ENCODE results near the gene NOXO1.

Gene NOXO1

DNA sequence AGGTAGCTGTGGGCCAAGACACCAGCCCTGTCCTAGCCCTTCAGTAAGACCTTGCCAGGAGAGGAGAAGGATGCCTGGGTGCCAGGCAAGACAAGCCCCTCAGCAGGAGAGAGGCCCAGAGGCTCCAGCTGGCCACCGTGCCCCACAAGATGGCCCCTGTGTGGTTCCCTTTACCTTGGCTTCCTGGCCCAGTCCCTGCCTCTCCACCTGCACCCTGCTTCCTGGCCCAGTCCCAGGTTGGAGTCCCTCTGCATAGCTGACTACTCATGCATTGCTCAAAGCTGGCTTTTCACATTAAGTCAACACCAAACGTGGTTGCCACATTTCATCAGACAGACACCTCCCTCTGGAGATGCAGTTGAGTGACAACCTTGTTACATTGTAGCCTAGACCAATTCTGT, 12.5 kb upstream of the NOXO1 start:
- no peak for DNase-seq

DNA sequence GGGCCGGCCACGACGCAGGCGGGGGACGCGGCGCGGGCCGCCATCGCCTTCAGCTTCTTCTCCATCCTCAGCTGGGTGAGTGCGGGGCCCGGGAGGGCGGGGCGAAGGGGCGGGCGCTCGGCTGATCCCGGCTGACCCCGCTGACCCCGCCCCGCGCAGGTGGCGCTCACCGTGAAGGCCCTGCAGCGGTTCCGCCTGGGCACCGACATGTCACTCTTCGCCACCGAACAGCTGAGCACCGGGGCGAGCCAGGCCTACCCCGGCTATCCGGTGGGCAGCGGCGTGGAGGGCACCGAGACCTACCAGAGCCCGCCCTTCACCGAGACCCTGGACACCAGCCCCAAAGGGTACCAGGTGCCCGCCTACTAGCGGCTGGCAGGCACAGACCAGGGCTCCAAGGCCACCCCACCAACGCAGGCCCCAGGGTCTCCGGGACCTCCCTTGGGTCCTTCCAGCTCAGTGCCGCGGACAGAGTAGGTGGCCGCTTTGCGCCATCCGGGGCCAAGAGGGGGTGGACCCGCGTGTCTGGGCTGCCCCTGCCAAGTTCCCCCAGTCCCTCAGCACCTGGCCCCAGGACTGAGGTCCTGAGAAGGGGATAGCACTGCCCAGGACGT, 11.5 kb upstream of the NOXO1 start:
- no peak for DNase-seq

DNA sequence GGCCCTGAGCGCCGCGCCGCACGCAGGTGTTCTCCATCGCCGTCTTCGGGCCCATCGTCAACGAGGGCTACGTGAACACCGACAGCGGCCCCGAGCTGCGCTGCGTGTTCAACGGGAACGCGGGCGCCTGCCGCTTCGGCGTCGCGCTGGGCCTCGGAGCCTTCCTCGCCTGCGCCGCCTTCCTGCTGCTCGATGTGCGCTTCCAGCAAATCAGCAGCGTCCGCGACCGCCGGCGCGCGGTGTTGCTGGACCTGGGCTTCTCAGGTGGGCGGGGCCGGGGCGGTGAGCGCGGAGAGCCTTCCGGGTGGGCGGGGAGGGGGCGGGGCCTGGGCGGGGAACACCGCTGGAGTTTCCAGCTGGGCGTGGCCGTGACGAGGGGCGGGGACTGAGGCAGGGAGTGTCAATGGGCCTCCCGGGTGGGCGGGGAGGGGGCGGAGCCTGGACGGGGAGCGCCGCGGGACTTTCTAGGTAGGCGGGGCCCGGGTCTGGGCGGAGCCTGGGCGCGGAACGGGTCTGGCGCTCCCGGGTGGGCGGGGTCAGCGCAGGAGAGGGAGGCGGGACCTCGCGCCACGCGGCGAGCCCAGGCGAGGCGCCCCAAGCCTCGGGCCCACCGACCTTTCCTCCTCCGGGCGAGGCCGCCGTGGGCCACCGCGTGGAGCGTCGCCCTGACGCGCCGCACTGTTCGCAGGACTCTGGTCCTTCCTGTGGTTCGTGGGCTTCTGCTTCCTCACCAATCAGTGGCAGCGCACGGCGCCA, 10.9 kb upstream of the NOXO1 start:
- peak; percentile 99 for DNase-seq

GRCh38 chr16:1991588-1991947, 10.3 kb upstream of the NOXO1 start:
- DNase-seq: no peak

DNA sequence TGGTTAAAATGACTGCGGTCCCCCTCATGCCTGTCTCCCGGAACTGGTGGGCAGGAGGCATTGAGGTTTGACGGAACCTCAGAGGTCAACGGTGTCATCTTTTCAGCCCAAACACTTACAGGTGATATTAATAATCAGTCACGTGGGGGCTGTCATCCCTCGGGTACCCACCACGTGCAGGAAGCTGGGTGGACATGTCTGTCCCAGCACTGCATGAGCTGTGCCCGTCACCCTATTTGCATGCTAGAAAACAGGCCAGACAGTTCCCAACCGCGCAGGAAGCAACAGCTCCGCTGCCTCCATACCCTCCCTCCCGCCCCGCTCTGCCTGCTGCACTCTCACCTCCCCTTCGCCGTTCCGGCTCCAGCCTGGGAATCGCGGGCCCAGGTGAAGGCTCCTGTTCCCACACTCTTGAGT, 9.9 kb upstream of the NOXO1 start:
- DNase-seq: no peak

DNA sequence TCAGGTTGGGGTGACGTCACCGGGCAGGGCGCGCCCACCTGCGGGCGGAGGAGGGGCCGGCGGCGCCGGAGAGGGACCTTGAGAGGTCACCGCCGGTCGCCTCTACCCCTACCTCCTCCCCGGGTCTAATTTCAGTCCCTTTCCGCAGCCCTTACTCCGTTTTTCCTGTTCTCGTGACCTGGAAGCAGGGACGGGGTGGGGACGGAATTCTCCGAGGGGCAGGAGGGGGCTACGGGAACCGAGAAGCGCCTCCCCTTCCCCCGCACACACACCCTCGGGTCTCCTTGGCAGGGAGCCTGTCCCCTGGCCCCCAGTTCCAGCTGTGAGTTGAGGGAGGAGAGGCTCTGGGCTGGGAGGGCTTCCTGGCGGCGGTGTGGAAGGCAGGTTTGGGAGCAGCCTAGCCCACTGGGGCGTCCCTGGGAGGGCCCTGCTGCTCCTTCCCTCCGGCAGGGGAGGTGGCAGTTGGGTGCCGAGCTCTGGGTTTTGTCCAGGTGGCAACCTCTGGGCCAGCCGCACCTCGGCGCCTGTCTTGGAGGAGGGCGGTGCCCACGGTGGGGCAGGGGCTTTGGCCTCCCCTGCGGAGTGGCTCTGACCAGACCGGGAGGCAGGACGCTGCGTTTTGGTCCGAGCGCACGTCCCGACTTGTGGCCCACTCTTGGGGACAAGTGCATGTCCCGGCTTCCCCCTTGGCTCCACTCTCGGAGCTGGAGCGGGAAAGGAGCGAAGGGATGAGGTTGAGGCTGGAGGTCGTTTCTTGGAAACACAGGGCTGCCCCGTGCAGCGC, 9.3 kb upstream of the NOXO1 start:
- DNase-seq: no peak

DNA sequence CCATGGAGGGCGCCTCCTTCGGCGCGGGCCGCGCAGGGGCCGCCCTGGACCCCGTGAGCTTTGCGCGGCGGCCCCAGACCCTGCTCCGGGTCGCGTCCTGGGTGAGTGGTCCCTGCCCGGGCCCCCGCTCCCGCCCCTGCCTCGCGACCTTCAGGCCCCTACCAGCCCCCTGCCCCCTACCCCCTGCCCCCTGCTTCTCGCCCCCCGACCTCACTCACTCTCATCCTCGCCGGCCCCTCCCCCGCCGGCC, 8.8 kb upstream of the NOXO1 start:
- DNase-seq: no peak

DNA sequence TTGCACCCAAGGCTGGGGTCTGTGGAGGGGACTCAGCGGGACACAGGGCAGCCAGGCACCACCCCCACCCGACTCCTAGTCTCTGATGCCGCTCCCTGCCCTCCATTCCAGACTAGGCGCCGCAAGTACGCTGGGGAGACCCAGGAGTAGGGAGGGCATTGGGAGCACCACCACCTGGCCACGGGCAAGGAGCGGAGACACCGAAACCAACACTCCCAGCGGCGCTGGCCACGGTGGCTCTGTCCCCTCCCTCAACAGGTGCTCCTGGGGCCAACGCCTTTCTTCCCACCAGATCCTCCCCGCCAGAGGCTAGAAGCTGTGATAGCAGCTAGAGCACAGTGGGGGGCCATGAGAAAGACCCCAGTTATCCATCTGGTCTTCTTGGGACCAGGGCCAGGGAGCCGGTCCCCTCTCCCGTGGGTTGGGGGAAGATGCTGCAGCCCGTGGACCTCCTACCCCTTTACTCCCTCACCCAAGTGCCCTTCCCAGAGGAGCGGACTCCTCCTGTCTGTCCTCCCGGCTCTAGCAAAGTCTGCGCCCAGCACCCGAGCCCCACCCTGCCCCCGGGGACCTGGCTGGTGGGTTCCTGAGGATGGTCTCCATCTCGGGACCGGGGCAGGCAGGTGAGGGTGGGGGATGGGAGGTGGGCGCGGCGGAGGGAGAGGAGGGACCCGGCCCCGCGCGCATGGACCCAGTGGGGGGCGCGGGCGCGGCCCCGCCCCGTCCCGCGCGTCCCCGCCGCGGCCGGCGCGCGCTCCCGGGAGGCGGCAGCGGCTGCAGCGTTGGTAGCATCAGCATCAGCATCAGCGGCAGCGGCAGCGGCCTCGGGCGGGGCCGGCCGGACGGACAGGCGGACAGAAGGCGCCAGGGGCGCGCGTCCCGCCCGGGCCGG, 8.2 kb upstream of the NOXO1 start, which contains the start of gene SYNGR3:
SYNGR3 (plus strand) TSS at position 762 of the 892 bp plus-strand sequence. CDS start 133 bp downstream, outside the sequence.
- DNase-seq: no peak

GRCh38 chr16:1987198-1987597, 5.9 kb upstream of the NOXO1 start:
- DNase-seq: no peak

DNA sequence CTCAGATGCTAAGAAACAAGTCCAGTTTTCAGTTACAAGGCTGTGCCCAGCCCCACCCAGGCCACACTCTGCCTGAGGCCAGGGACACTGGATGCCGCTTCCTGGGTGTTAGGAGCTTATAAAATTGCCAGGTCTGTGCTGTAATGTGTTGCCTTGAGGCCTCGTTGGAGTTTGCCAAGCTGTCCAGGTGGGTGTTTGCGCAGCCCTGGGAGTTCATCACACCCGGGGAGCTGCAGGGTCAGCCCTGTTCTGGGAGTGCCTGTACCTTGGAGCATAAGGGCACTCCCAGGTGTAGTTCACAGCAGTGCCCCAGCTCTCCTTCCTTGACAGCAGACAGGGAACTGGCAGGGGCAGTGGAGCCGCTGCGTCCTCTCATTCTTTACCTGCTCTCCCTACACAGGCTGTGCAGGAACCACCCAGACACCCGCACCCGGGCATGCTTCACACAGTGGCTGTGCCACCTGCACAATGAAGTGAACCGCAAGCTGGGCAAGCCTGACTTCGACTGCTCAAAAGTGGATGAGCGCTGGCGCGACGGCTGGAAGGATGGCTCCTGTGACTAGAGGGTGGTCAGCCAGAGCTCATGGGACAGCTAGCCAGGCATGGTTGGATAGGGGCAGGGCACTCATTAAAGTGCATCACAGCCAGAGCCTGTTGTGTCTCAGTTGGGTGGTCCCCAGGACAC, 4.3 kb upstream of the NOXO1 start:
- DNase-seq: no peak

GRCh38 chr16:1984347-1985225, 3.3 kb upstream of the NOXO1 start:
- no peak for DNase-seq

DNA sequence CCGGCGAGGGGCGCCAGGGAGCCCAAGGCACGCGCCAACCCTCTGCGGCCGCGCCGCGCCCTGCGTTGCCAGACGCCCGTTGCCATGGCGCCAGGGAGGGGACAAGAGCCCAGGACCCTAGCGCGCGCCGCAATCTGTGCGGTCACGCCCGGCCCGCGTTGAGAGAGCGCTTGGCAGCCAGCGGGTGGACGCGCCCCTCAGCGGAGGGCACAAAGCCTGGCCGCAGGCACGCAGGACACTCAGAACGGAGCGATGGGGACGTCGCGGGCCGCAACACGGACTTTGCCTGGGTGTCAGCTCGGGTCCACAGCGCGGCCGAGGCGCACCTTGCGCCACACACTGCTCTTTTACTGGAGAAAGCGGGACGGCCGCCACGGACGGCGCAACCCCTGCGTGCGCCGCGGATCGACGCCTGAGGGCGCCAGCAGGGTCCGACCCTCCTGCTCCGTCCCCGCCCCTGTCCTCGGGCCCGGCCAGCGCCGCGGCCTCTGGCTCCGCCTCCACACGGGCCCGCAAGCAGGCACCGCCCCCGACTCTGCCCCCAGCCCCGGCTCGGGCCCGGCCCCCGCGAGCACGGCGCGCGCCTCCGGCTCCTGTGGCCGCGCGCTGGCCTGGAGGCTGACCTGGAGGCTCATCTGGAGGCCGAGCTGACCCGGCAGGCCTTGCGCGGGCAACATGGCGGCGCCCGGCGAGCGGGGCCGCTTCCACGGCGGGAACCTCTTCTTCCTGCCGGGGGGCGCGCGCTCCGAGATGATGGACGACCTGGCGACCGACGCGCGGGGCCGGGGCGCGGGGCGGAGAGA, 2.5 kb upstream of the NOXO1 start, which contains the start of gene GFER:
GFER (plus strand) TSS at position 650 of the 803 bp plus-strand sequence; CDS start at position 676, 26 bp downstream.
- peak; percentile 69 for DNase-seq

- DNase-seq: no peak
Observed at GRCh38 chr16:1982991-1983543, 1.8 kb upstream of the NOXO1 start.

DNA sequence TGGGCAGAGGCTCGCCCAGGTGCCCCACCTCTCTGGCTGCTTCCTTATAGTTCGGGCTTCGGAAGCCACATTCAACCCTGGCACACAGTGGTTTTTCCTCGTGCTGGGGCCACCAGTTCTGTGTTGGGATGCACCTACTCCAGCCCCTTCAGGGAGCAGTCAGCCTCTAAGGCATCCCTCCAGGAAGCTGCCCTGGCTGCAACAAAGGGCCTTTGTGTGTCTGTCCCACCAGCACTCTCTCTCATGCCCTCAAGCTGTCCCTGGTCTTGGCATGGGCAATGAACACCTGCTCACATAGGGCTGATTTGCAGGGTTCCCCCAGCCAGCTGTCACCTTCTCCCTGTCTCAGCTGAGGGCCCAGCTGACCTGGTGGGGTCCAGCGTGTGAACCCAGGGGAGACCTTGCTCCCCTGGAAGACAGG, 754 bp upstream of the NOXO1 start:
- no peak for DNase-seq

- no peak for DNase-seq
Observed at GRCh38 chr16:1980770-1981087, 540 bp downstream of the NOXO1 start.

GRCh38 chr16:1980030-1980769, 1.1 kb downstream of the NOXO1 start:
- DNase-seq: no peak

- DNase-seq: peak; percentile 48
Observed at GRCh38 chr16:1979271-1980029, 1.8 kb downstream of the NOXO1 start.

DNA sequence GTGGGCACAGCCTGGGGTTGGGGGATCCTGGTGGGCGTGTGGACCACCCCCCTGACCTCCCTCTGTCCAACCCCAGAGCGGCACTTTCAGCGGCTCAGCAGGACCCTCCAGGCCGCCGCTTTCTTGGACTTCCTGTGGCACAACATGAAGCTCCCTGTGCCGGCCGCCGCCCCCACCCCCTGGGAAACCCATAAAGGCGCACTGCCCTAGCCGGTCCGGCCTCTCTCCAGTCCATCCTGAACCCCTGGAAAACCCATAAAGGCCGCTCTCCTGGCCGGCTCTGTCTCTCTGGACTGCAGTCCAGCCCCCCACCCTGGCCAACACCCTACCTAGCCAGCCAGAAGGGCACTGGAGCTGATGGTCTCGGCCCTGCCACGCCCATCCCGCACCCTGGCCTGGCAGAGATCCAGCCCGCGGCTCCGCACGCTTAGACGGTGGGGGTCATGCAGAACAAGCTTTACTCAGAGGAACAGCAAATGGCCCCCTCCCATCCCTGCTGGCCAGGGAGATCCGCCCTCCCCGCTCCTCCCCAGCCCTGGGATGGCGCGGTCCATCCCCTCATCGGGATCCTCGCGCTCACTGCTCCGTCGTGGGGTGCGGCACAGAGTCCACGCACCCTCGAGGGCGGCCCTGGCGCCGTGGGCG, 2.7 kb downstream of the NOXO1 start:
- no peak for DNase-seq

Measured in stimulated activated CD4-positive, alpha-beta T cell treated with anti-CD3 and anti-CD28 coated beads, Interleukin-12 subunit alpha, Interleukin-12 subunit beta, amount 100 ng/mL, for 4 hours (primary cell).